GM21529 (cell line): Measurements from ENCODE around the gene RTN4RL2.
"Not testable (repeated sequence)": the region's sequence is repeated elsewhere in the genome, so short reads cannot be mapped to it uniquely, and the experiment has no call there.

Source experiments
- ATAC-seq: cut with Tn5 transposase; IDR thresholded peaks from one replicate; pipeline ENCODE4 v1.9.1; 2021; ENCODE audit not compliant: unreplicated experiment

The RTN4RL2 gene

GRCh38 chr11:57432714-57433163 lies 27.6 kb upstream of the RTN4RL2 start:
- peak; percentile 44 for ATAC-seq

DNA sequence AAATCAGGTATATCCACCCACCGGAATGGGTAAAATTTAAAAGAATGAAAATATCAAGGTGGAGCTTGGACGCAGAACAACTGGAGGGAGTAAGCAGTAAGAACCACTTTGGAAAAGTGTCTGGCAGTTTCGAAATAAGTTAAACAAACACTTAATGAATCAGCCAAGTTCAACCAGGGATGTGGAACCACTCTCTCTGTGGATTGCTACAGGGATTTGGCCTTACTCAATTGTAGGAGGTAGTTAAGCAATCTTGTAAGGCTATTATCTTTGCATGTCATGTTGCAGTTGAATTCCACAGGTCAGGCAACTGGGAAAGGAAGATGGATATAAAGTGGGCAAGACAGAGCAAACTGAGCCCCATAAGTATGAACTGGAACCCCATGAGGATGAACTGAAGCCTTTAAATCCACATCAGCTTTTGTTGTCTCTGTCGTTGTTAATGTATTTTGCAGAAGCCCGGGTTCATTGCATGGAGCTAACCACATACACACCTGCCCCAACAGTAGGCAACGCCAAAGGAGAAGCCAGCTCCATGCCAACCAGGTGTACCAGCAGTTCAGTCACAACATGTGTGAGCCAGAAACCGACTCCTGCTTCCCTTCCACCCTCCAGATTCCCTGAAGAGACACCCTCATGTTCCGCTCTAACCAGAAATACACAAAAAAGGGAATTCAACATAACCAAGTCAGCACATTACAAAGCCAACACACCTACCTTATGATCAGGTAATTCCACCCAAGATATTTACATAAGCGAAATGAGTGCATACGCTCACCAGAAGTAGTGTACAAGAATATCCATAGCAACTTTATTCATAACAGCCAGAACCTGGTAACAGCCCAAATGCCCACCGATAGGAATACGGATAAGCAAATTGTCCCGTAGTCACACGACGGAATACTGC lies 25.4 kb upstream of the RTN4RL2 start:
- no peak for ATAC-seq

GRCh38 chr11:57436031-57436430 lies 24.3 kb upstream of the RTN4RL2 start:
- ATAC-seq = no peak

GRCh38 chr11:57438345-57439285 lies 21.7 kb upstream of the RTN4RL2 start:
- no peak for ATAC-seq

GRCh38 chr11:57439786-57440185 lies 20.5 kb upstream of the RTN4RL2 start:
- ATAC-seq = no peak

- no peak for ATAC-seq
Observed at GRCh38 chr11:57440744-57441414, 19.4 kb upstream of the RTN4RL2 start.

DNA sequence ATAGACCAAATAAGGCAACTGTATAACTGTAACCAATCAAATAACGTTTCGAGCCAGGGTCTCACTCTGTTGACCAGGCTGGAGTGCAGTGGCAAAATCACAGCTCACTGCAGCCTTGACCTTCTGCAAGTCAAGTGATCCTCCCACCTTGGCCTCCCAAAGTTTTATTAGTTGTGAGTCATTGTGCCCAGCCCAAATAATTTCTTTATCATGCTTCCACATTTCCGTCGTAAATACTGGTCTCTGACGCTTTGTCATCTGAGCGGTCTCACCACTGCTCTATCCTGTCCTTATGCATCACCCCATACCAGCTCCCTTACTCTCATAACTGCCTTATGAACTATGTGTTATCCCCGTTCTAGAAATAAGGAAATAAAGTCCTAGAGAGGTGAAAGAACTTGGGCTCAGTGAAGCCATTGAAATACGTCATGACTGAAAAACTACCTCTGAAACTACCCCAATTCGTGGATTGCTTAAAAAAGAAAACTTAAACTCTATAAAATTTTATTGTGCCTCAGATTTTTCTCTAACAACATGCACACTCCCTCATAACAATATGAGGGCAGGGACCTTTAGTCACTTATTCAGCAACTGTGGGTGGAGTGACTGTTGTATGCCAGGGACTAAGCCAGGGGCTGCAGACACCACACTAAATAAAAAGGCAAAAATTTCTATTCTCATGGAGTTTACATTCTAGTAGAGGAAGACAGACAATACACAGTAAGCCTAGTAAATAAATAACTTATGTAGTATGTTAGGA lies 15.8 kb upstream of the RTN4RL2 start:
- no peak for ATAC-seq

GRCh38 chr11:57445122-57445394 lies 15.3 kb upstream of the RTN4RL2 start:
- ATAC-seq = not testable (repeated sequence)

DNA sequence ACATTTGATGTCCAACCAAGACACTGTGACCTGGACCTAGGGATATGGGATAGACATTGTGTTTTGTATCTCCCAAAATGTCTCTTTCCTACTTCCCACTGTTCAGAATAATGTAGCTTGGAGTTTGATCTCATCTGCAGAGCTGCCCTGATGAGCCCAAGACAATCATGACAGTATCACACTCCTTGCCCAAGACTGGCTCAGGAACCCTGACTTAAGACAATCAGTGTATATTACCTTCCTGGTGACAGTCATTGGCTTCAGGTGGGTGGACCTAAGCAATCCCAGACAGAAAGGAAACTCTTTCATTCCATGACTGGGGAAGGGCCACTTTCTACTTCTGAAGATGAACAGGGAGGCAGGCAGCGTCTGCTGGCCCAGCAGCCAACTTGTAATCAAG lies 14.3 kb upstream of the RTN4RL2 start:
- no peak for ATAC-seq

DNA sequence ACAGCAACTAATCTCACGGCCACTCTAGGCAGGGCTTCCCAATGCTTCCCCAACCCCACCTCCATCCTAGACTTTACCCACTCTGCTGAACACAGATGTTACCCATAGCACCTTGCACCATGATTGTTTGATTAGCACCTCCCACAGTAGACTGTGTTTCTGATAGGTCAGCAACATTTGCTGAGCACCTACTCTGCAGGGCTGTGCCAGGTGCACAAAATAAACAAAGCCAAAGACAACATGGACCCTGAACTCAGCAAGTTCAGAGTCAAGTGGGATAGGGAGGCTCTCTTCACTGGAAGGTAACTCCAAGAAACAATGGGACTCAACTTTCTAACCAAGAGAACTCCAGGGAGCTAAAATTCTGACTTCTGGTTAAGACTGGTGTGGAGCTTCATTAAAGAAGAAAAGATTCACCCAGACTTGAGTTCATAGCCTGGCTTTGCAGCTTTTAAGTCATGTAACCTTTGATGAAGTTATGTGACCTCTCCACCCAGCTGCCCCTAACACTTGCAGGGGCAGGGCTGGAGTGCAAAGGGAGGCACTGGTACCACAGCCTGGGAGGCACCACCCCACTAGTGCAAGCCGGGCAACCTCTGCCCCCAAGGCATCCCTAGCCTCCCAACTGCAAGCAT lies 6.7 kb upstream of the RTN4RL2 start:
- ATAC-seq = no peak

- ATAC-seq = peak; percentile 60
Observed at GRCh38 chr11:57456960-57457642, 3.2 kb upstream of the RTN4RL2 start.

- ATAC-seq = peak; percentile 28
Observed at GRCh38 chr11:57457643-57458023, 2.7 kb upstream of the RTN4RL2 start.

DNA sequence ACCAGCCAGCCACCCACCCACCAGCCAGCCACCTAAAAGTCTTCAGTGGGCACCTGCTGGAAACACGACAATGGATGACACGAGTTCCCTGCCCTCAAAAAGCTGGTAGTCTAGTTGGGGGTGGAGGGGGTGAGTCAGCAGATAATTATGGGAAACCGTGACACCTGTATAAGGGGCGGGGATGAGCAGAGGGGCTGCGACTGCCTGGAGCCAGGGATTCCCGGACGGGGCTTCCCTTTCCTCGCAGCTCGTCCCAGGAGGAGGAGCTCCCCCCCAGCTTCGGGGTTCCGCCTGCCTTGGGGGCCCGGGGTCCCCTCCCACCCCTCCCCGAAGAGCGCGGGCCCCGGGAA lies 2.3 kb upstream of the RTN4RL2 start:
- ATAC-seq = no peak

DNA sequence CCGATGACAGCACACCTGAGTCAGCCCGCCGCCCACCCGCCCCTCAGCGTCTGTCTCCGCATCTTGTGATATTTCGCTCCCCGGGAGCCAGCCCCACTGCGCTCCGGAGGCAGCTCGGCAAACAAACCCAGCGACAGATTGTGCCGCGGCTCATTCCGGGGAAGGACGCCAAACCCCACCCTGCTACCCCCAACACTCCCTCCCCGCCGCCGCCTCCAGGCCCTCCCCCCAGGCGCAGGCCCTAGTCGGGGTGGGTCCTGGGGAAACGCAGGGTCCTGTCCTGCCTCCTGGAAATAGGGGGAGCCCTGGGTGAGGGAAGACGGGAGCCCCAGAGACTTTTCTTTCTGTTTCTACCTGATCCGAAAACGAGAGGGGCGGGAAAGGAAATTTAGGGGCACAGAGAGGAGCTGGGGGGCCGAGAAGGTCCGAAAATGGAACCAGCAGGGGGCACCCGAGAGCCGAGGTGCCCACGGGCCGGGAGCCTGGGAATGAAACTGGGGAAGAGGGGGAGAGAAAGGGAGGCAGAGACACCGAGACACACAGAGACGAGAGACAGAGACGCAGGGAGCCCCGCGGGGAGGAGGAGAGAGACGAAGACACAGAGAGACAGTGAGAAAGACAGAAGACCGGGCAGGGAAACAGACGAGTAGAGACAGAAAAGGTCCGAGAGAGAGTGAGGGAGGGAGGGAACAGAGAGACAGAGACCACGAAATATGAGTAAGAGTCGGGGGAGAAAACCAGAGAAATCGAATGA lies 1.7 kb upstream of the RTN4RL2 start:
- peak; percentile 29 for ATAC-seq

DNA sequence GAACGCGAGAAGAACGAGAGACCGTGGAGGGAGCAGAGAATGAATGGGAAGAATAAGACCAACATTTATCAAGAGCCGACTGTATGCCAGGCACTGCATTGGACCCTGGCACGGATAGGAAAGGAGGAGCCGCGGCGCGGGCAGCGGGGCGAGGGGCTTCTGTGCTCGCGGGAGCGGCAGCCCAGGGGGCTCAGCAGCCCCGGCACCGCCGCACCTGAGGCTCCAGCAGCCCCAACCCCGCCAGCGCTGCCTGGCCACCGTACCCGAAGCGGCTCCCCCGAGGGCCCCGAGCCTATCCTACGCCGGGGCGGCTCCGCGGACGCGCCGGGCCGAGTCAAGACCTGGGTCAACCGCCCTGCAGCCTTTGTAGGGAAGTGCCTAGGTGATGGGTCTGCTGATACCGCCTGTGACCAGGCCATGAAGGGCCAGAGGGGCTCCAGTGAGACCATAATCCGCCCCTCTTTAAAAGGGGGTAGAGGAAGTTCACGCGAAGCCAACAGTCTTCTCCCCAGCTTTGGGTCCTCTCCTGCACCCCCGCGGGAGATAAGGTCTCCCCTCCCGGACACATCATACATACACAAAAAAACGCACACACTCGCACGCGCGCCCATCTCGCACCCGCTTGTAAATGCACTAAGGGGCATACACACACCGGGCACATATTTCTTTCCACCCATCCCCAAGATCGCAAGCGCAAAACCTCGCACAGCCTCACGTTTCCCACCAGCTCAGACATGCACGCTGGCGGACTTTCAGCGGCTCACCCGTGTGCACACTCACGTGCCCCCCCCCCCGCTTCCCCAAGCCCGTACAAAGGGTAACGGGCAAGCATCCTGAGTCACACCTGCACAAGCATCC lies 935 bp upstream of the RTN4RL2 start:
- peak; percentile 8 for ATAC-seq

DNA sequence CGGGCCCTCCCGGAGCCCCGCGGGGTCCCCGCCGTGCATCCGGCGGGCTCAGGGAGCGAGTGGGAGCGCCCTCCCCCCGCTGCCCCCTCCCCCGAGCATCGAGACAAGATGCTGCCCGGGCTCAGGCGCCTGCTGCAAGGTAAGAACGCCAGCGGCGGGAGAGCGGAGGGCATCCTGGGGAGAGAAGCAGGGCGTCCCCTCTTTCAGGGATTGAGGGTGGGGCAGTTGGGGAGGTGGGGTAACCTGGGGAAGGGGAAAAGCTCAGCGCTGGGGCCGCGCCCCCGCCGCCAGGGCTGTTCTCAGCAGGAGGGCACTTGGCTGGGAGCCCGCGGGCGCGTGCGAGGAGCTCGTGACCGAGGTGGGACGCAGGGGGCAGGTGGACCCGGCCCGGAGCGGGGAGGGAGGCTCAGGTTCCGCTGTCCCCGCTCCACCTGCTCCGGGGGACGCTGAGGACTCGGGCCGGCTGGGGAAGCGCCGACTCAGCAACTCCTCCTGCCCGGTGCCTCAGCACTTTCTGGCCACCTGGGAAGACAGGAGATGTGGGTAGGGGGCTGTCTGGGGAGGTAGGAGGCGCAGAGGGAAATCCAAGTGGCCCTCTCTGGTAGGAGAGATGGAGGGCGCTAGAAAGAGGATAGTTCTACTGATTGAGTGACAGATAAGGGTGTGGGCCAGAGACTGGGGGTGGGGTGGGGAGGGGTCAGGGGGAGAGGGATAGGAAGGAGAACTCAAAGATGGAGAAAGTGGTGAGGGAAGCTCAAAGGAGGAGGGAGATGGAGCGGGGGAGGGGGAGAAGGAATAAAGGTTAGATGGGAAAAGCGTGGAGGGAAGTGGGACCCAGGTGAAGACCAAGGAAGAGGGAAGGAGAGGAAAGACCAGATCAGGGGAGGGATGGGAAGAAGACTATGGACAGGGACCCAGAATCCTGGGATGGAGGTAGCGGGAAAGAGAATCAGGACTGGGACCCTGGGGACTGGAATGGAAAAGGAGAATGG lies 726 bp downstream of the RTN4RL2 start:
- ATAC-seq = peak; percentile 5
